Measurements from ENCODE around the gene P2RY12.

The P2RY12 gene

DNA sequence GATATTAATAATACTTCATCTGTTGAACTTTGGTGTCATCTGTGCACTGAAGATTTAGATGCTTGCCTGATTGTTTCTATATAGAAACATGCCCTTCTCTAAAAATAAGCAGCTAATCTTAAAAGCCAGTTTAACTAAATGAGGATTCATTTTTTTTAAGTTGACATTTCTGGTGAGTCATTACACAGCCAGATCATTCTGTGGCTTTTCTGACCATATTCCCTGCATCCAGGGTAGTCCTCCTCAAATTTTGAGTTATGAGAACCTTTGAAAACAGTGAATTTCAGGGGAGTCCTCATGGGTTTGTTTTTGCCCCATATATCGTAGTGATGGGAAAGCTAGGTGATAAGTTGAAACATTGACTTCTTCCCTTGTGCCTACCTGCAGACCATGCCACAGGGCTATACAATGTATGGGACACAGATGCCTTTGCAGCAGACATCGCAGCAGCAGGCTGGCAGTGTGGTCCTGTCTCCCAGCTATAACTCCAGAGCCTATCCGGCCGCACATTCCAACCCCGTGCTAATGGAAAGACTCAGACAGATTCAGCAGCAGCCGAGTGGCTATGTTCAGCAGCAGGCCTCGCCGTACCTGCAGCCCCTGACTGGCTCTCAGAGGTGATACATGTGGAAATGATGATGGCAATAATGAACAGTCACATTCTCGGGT is 26.5 kb upstream of the P2RY12 start:
- POLR2A ChIA-PET, result no interaction called here
- CTCF ChIA-PET, result interaction anchor here (0.5 to 1.7 kb wide), 4 partner anchors 11 to 580 kb away, joined by 3 to 5 read pairs (median 4); no protein-coding TSS in a partner anchor
- DNase-seq (ENCODE audit: low read depth, low spot score), result no peak
- no peak overlapping the region for H3K4me3 ChIP-seq (ENCODE audit: low read depth, low read length)
- TF ChIP-seq, protein P1, sequence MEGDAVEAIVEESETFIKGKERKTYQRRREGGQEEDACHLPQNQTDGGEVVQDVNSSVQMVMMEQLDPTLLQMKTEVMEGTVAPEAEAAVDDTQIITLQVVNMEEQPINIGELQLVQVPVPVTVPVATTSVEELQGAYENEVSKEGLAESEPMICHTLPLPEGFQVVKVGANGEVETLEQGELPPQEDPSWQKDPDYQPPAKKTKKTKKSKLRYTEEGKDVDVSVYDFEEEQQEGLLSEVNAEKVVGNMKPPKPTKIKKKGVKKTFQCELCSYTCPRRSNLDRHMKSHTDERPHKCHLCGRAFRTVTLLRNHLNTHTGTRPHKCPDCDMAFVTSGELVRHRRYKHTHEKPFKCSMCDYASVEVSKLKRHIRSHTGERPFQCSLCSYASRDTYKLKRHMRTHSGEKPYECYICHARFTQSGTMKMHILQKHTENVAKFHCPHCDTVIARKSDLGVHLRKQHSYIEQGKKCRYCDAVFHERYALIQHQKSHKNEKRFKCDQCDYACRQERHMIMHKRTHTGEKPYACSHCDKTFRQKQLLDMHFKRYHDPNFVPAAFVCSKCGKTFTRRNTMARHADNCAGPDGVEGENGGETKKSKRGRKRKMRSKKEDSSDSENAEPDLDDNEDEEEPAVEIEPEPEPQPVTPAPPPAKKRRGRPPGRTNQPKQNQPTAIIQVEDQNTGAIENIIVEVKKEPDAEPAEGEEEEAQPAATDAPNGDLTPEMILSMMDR (IDR thresholded peaks at IDR 0.05; ENCODE audit: insufficient read depth, low read length, missing control alignments), result no peak

DNA sequence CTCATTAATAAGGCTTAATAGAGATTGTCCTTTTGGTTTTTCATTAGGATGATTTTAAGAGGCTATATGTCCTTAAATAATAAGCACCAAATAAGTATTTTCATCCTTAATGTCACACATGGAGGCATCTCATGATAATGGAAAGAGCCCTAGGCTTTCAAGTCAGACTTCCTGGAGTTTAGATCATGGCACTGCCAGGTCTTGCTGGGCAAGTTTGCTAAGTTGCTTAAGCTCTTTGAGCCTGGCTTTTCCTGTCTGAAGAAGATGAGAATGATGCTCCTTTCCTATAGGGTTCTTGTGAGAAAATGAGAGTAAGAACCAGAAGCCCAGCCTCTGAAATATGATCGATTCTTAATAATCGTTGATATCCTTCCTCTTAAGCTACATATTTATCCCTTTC is 23.4 kb upstream of the P2RY12 start:
- H3K4me3 ChIP-seq (ENCODE audit: low read depth, low read length), result no peak overlapping the region
- TF ChIP-seq, protein P1 (IDR thresholded peaks at IDR 0.05; ENCODE audit: insufficient read depth, low read length, missing control alignments), result no peak
- ChIA-PET POLR2A (no interaction called here), CTCF (interaction anchor here (0.6 to 1.2 kb wide), 4 partner anchors 9 to 434 kb away, joined by 3 read pairs; no protein-coding TSS in a partner anchor)
- DNase-seq (ENCODE audit: low read depth, low spot score), result no peak

DNA sequence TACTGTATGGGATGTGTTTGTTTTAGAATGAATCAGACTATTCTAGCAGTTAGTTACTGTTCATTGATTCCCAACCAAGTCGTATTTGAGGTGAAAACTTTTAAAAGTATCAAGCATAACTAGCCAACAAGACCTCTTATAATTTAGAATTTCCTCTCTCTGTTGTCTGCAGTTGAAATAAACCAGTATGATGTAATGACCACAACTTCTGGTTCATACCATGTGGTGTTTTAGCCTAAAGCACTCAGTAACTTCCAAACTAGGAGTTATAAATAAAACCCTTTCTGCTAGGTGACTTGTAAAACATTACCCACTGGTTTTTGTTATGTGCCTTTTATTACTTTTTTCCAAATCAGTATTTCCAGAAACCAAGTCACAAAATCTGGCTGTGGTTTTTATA is 19.8 kb upstream of the P2RY12 start:
- no peak for DNase-seq (ENCODE audit: low read depth, low spot score)
- H3K4me3 ChIP-seq (ENCODE audit: low read depth, low read length), result no peak overlapping the region
- POLR2A ChIA-PET, result no interaction called here
- TF ChIP-seq, protein P1 (IDR thresholded peaks at IDR 0.05; ENCODE audit: insufficient read depth, low read length, missing control alignments), result no peak
- CTCF ChIA-PET, result interaction anchor here (1.3 kb wide), 1 partner anchor 16 kb away, joined by 3 read pairs; no protein-coding TSS in a partner anchor

DNA sequence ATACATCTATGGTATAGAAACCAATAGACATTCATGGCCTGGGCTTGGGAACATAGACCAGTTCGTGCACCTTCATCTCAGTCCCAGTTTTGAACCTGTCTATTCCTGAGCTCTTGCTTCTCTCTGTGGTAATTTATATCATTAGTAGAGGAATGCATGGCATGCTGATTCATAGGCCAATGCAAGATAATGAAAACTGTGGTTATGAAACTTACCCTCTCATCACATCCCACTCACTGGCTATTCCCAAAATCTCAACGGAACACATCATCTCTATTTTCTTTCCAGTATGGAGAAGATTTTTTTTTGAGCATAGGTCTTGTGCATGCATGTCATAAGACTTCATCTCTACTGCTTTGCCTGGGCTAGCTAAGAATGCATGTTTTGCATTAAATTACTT is 18.7 kb upstream of the P2RY12 start:
- POLR2A ChIA-PET, result interaction anchor here (0.6 kb wide), 1 partner anchor 10 kb away, joined by 3 read pairs; no protein-coding TSS in a partner anchor

DNA sequence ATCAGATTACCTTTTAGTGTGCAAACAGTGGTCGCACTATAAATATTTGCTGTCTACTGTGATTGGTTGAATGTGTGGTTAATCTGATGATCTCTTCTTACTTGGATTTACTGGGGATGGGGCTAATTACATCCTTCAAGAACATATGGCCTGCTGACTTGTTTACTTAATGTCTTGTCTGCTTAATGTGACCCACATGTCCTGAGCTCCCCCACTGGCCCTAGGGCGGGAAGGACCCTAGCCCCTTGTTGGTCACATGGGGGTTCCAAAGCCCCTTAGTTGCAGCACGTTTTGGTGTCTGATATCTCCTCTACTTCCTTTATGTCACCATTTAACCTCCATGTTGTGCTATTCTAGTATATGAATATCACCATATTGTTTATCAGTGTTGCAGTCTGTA is 17.8 kb upstream of the P2RY12 start:
- TF ChIP-seq, protein P1 (IDR thresholded peaks at IDR 0.05; ENCODE audit: insufficient read depth, low read length, missing control alignments), result no peak
- DNase-seq (ENCODE audit: low read depth, low spot score), result no peak
- H3K4me3 ChIP-seq (ENCODE audit: low read depth, low read length), result no peak overlapping the region
- POLR2A ChIA-PET, result no interaction called here
- CTCF ChIA-PET, result interaction anchor here (0.9 kb wide), 1 partner anchor 26 kb away, joined by 3 read pairs; no protein-coding TSS in a partner anchor

More for the DNA sequence above, 18.7 kb upstream of the P2RY12 start:
- no peak for DNase-seq (ENCODE audit: low read depth, low spot score)
- H3K4me3 ChIP-seq (ENCODE audit: low read depth, low read length), result no peak overlapping the region
- TF ChIP-seq, protein P1 (IDR thresholded peaks at IDR 0.05; ENCODE audit: insufficient read depth, low read length, missing control alignments), result no peak
- CTCF ChIA-PET, result interaction anchor here (1.2 to 1.3 kb wide), 2 partner anchors 15 to 22 kb away, joined by 3 to 4 read pairs; no protein-coding TSS in a partner anchor

DNA sequence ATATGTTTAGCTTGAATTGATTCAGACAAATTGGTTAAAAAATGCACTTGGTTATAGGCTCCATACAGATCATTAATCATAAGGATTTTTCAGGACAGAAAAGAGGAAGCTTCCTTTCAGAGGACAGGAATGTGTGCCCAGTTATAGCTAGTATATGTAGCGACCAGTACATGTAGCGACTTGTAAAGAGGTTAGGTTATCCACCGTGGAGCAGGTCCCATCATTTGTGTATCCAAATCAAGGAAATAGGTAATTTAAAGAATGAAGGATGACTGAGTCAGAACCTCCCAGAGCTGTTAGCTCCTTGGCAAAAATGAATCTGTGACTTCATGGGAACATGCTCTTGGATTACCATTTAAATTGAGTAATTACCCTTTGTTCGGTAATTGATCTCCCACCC is 15.8 kb upstream of the P2RY12 start:
- no peak for DNase-seq (ENCODE audit: low read depth, low spot score)
- ChIA-PET POLR2A (no interaction called here), CTCF (interaction anchor here (0.8 to 1.3 kb wide), 2 partner anchors 12 to 22 kb away, joined by 3 to 4 read pairs; no protein-coding TSS in a partner anchor)
- no peak overlapping the region for H3K4me3 ChIP-seq (ENCODE audit: low read depth, low read length)
- TF ChIP-seq, protein P1 (IDR thresholded peaks at IDR 0.05; ENCODE audit: insufficient read depth, low read length, missing control alignments), result no peak

All from AG04449 (cell line).